GM19240 (cell line): ENCODE results near the gene PDXP.
"Not testable (repeated sequence)": the region's sequence is repeated elsewhere in the genome, so short reads cannot be mapped to it uniquely, and the experiment has no call there.

ENCODE experiments used
- DNase-seq: peaks from one replicate; pipeline ENCODE4 v3.0.0; 2011; ENCODE audit warnings: low spot score; ENCODE audit not compliant: insufficient read length

The PDXP gene, protein sequence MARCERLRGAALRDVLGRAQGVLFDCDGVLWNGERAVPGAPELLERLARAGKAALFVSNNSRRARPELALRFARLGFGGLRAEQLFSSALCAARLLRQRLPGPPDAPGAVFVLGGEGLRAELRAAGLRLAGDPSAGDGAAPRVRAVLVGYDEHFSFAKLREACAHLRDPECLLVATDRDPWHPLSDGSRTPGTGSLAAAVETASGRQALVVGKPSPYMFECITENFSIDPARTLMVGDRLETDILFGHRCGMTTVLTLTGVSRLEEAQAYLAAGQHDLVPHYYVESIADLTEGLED

DNA sequence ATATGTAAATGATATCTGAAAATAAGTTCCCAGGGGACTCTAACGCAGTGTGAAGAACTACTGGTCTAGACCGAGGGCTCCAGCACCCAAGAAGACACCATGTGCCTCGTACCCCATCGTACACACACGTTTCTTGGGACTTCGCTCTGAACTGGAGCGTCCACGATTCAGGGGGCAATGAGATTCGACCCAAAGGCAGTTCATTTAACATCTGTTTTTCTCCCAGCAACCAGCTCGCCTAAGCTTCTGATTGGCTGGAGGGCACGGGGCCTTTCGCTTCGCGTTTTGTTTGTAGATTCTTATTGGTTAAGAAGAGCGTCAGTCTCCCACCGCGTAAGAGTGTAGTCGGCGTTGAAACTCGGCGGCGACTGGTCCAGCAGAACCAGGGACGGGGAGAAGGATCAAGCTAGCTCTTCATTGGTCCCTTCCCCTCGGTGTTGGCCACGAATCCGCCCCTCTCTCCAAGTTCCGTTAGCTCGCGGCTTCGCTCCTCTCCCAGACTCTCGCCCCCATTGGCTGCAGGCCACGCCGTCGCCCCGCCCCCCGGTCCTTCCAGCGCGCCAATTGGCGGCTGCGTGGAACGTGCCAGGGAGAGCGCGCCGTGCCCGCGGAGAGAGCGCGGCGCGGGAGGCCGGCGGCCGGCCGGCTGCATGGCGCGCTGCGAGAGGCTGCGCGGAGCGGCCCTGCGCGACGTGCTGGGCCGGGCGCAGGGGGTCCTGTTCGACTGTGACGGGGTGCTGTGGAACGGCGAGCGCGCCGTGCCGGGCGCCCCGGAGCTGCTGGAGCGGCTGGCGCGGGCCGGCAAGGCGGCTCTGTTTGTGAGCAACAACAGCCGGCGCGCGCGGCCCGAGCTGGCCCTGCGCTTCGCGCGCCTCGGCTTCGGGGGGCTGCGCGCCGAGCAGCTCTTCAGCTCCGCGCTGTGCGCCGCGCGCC lies at the start of gene PDXP:
Gene PDXP, plus strand, starts transcription at position 591 of the 933 bp plus-strand sequence. Its CDS starts 60 bp downstream, at position 651.
- DNase-seq, result peak; percentile 100

DNA sequence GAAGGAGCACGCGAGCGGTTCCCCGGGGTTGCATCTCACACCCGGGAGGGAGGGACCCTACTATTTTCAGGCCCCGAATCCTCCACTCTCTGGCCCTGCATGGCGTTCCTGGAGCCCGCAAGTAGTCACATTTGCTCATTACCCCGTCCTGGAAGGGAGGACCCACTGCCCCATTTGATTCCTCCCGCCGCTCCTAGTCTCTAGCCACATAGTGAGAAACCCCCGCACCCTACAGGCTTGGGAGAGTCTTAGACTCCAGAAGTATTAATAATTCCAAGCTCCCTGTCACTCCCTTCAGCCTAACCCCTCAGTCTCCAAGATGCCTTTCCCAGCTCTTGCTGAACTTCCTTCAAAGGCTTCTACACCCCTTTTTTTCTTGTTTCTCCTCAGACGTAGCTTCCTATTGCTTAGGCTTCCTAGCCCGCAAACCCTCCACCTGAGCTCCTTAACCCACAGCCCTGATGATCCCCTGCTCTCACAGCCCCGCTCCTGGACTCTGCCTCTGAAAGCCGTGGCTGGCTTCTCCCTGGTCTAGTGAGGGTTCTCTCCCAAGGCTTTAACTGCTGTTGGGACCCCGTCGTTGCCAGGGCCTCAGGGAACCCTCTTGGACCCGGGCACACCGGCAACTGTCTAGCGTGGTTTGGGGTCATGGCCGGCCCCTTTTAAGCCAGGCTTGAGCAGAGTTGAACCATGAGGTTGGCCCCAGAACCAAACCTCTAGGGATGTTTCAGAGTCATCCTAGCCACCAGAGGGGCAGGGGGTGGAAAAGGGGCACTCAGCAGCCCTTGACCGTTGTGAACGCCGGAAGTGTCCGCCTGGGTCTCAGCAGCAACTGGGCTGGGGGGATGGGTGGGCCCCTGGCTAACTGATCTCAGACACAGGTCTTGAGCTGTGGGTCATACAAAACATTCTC lies 49.0 kb upstream of the PDXP start:
- DNase-seq, result peak; percentile 45

DNA sequence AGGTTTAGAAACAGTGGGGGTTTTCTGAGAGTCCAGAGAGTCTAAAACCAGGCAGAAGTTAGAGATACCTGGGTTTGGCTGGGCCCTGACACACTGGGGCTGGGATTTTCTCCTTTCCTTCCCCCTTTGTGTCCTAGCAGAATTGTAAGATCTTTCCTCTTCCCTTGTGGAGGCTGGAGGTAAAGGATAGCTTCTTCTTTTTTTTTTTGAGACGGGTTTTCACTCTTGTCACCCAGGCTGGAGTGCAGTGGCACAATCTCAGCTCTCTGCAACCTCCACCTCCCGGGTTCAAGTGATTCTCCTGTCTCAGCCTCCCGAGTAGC lies 48.4 kb upstream of the PDXP start:
- DNase-seq, result not testable (repeated sequence)

DNA sequence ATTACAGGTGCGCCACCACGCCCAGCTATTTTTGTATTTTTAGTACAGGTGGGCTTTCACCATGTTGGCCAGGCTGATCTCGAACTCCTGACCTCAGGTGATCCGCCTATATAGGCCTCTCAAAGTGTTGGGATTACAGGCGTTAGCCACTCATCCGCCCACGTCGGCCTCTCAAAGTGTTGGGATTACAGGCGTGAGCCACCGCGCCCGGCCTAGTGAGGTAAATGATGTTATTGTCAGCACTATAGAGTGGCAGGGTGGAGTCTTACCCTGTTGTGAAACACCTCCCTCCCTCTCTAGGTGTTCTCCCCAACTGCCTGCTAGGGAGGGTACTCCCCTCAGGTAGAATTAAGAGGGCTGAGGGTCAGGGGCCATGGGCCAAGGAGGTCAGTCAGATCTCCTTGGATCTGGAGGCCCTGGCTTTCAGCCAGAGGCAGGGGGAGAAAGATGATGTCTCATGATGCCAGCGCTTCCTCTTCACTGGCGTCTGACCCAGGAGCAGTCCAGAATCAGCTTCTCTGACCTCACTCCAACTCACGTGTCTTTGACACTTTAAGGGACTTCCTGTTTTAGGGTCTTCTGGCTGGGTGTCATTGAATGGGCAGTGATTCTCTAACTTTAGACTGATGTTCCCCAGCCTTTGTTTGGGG lies 47.9 kb upstream of the PDXP start:
- no peak for DNase-seq

DNA sequence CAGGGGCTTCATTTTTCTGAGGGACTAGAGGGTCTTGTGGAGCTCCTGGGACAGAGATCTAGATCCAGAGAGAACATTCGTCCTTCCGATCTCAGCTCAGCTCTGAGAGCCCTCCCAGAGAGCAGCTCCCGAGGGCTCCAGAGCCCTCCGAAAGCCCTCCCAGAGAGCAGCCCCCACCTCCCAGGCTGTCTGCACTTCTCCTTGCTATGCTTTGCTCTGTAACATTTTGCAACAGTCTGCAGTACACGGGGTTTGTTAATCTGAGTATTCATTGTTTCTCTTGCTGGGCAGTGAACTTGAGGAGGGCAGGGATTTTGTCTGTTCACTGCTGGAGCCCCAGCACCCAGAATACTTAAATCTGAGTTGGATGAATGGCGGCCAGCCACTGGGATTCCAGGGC lies 47.3 kb upstream of the PDXP start:
- no peak for DNase-seq

DNA sequence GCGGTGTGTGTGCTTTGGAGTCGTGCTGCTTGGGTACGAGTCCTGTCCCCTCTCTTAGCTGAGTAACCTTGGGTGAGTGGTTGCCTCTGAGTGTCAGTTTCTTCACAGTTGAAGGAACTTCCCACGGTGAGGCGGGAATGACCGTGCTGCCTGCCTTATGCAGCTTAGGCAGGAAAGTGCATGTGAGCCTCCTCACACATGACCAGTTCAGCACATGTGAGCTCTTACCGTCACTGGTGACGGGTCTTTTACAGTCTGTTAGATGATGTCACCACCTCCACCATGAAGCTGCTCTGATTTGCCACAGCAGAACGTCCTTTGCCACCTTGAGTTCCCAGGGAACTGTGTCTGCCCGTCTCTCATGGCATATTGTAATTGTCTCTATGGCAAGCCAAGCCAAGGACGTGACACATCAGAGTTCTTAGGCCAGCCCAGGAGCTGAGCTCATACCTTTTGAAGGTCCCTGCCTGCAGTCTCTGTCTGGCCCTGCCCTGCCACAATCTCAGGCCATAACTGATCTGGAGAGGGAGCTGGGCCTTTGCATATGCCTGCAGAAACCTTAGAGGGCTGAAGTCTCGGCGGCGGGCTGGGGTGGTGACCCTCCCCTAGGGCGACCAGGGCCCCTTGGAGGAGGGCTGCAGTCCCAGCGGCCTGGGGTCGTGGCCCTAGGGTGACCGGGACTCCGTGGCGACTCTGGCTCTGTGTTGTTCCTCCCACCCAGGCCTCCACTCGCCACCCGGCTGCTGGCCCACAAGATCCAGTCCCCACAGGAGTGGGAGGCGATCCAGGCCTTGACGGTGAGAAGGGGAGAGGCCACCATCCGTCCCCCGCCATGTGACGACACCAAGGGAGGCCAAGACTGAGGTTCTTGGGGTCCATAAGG lies 42.1 kb upstream of the PDXP start:
- DNase-seq, result no peak

DNA sequence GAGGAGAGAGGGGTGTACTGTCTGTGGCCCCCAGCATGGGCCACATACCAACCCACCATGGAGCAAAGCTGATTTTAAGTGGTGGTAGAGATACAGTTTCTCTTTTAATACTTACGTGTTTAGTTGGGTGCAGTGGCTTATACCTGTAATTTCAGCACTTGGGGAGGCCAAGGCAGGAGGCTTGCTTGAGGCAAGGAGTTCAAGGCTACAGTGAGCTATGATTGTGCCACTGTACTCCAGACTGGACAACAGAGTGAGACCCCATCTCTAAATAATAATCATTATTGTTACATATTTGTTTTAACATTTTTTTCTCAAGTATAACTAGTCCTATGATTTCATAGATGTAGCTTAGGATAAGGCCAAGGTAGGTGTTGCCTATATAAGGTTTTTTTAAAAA lies 41.1 kb upstream of the PDXP start:
- DNase-seq, result no peak

DNA sequence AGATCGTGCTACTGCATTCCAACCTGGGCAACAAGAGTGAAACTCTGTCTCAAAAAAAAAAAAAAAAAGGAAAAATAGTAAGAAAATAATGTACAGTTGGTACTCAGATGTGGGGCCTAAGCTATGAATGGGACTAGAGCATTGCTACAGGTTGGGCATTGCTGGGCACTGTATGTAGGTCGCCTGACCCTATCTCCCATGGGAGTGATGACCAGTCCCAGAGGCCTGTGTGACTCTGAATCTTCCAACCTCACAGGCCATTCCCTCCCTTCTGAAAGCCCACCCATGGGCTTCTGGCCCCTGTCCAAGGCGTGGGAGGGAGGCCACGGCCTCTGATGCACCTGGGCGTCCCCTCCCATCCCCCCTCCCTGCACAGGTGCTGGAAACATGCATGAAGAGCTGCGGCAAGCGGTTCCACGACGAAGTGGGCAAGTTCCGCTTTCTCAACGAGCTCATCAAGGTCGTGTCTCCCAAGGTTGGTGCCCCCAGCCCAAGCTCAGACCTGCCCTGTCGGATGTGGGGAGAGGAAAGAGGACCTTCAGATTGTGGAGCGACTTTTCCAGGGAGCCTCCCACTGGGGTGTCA lies 40.4 kb upstream of the PDXP start:
- DNase-seq, result no peak

DNA sequence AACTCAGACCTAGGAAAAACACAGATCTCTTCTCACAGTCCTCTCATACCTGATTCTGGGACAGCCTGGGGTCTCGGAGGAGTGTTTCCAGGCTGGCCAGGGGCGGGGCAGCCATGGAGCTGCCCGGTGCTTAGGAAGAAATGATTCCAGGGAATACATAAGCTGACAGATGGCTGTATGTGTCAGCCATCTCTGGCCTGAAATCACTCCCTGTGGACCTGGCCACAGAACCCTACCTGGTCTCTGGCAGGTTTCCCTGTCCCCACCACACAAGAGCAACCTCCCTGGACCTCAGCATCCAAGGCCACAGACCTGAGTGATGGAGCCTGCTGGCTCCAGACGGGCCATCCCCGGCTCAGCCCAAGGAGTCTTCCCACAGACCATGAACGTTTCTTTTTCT lies 39.8 kb upstream of the PDXP start:
- no peak for DNase-seq

DNA sequence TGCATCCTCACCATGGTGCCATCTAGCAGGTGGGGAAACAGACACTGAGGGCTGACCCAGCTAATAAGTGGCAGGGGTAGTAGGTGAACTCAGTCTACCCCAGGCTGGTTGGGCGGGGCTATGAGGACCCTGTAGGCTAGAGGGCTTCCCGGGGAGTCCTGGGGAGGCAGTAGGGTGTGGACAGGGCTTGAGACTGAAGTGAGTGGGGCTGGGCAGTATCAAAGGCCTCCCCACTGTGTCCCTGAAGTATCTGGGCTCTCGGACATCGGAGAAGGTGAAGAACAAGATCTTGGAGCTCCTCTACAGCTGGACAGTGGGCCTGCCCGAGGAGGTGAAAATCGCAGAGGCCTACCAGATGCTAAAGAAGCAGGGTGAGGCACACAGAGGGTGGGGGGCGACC lies 38.5 kb upstream of the PDXP start:
- no peak for DNase-seq

DNA sequence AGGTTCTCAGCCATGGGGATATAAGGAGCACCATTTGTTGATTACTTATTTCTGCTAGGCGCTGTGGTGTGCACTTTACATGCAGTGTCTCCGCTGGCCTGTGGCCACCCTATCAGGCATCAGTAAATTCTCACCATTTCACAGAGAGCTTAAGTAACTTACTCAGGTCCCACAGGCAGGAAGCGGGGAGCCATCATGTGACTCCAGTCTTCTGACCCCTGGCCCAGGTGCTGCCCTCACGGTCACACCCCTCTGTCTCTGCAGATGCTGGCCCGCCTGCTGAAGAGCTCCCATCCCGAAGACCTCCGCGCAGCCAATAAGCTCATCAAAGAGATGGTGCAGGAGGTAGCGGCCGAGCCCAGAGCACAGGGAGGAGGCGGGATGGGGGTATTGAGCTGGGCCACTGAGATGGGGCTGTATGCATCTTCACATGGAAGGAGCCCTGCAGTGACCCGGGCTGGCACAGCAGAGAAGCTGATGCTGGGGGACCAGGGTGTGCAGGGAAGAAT lies 37.1 kb upstream of the PDXP start:
- no peak for DNase-seq

DNA sequence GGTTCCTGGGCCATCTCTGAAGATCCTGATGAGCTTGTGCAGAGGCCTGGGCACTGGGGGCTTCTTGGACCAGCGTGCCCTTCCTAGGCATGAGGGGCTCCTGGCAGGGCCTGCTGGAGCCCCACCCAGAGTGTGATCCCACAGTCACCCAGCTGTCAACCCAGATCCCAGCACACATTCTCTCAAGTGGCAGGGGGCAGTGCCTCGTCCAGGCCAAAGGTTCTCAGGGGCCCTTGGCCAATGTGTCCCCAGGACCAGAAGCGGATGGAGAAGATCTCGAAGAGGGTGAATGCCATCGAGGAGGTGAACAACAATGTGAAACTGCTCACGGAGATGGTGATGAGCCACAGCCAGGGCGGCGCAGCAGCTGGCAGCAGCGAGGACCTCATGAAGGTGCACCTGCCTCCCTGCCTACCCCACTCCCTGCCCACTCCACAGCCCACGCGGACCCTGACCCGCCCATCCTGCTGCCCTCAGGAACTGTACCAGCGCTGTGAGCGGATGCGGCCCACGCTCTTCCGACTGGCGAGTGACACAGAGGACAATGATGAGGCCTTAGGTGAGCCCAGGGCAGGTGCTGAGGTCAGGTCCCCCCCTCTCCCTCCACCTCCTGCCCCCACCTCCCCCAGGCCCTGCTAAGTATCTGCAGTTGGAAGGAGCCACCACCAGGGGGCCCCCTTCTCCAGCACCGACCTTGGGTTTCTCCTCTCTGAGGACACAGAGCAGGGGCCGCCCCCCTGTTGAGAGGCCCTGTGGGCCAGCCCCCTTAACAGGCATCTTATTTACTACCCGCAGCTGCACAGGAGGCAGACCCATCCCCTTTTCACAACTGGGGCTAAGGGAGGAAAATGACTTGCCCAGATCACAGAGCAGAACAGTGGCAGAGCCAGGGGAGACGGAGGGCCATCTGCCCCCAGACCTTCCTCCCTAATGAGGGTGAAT lies 35.2 kb upstream of the PDXP start:
- DNase-seq, result peak; percentile 79

DNA sequence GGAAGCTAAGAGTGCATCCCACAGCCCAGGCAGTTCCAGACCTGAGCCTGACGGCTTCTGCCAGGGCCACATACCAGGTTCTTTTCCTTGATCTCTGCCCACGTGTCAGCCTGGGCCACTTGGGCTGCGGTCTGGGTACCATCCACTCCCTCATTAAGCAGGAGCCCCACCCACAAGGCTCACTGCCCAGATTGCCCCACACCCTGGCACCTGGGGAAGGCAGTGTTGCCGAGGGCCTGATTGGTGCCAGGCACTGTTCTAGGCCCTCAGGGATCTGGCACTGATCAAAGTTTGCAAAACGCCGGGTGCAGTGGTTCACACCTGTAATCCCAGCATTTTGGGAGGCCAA lies 34.5 kb upstream of the PDXP start:
- no peak for DNase-seq

DNA sequence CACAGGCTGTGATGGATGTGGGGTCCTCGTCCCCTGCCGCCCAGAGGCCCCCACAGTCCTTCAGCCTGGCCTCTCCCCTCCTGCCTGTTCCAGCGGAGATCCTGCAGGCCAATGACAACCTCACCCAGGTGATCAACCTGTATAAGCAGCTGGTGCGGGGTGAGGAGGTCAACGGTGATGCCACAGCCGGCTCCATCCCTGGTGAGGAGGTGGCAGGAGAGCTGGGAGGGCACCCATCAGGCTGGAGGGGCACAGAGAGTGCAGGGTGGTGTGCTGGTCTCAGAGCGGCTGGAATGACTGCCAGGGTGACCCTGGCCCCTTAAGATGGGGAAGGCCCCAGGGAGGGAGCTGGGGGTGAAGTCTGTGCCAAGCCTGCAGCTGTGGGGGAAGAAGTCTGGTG lies 33.6 kb upstream of the PDXP start:
- DNase-seq, result no peak

DNA sequence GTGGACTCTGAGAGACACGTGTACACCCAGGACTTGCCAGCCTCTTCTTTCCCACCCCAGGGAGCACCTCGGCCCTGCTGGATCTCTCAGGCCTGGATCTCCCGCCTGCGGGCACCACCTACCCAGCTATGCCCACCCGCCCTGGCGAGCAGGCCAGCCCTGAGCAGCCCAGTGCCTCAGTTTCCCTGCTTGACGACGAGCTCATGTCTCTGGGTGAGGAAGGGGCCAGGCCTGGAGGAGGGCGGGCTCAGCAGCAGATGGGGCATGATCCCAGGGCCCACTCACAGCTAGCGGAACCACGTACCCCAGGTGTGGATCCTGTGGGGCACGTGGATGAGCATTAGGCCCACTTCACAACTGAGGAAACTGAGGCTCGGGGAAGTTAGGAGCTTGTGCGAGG lies 32.8 kb upstream of the PDXP start:
- no peak for DNase-seq

DNA sequence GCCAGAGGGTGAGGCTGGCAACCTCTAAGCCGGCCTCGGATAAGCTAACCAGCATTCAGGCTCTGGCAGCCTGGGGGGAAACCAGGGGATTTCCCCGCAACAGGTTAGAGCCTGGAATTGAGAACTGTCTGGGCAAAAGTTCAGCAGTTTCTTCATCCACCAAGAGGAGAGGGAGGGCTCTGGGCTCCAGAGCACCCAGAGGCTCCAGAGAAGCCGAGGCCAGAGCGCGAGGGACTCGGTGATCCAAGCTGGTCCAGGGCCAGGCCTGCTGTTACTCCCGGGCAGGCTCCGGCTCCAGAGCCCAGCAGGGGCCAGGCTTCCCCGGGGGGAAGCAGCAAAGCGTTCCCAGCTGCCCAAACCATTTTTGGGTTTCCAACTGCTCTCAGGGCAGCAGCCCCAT lies 32.4 kb upstream of the PDXP start:
- DNase-seq, result no peak

DNA sequence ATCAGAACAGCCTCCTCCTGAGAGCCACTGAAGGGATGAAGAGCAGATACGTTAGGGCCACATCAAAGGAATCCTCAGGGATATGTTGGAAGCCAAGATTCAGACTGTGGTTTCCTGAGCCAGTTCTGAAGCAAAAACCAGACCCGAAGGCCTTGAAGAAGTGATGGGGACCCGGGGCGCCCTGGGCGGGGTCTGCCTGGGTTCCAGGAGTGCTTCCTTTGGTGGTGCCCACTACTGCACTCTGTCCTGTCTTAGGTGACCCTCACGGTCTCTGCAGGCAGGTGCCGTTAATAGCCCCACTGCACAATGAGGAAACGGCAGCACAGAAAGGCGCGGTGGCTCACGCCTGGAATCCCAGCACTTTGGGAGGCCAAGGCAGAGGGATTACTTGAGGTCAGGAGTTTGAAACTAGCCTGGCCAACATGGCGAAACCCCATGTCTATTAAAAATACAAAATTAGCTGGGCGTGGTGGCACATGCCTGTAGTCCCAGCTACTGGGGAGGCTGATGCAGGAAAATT lies 31.9 kb upstream of the PDXP start:
- no peak for DNase-seq

DNA sequence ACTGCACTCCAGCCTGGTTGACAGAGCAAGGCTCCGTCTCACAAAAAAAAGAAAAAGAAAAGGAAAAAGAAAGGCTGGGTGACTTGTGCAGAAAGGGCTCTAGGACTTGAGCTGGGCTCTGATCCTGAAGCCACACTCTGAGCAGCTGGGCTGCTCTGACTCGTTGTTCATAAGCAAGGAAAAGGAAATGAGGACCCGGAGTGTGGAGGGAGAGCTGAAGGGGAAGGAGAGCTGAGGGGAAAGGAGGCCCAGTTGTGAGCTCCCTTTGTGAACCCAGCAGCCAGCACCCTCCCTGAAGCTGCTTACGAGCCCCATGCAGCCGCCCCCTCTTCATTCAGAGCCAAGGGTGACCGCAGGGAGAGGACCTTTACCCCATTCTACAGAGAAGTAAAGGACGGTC lies 31.4 kb upstream of the PDXP start:
- DNase-seq, result no peak
